Measurements from ENCODE around the gene DLGAP5.

DLGAP5 gene

GRCh38 chr14:55180006-55180405, 11.4 kb downstream of the DLGAP5 start:
- no peak for DNase-seq

DNA sequence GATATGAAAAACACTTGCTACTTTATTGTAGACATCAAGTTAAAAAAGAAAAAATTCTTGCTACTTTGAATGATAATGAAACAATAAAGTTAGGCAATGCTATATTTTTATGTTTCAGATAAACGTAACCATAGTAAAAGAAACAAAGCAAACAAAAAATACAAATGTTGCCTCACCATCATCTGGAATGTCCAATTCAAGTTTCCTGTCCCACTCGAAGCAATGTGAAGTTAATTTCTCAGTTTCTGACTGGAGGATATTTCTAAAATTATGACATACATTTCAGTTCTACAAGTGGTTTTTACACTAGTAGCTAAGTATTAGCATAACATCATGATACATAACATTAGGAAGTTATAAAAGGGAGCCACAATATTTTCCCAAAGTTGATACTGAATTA, 20.9 kb downstream of the DLGAP5 start:
- DNase-seq = no peak

DNA sequence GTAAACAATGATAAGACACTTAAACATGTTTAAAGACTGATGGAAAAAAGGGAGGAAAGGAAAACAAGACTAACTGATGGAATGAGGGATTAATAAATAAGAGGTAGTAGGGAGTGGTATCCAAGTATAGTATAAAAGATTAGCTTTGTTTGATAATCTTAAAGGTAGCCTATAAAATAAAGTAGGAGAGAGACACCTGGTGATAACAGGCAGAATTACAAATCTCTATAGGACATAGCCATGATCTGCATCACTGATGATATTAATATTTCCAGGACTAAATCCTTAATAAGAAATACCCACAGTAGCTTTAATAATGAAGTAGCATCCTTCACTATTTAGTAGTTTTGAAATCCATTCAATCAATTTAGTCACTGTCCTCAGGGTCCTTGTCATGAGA, 30.4 kb downstream of the DLGAP5 start:
- DNase-seq = peak; percentile 54

- no peak for DNase-seq
Observed at GRCh38 chr14:55158412-55158811, 33.0 kb downstream of the DLGAP5 start.

DNA sequence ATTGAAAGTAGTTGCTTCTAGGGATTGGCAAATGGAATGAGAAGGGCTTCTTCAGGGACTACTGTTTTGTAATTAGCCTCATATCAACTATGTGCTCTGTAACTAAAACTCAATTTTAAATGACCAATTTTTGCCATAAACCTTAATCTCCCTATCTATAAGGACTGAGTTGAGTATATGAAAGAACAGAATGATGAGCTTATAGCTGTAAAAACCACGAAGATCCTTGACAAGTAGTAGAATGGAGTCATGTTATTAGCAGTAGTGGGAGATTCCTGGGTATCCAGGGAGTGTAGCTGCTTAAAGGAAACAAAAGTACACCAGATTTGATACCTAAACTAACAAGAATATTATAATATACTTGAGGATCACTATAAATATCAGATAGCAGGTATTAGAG, 34.3 kb downstream of the DLGAP5 start:
- no peak for DNase-seq

DNA sequence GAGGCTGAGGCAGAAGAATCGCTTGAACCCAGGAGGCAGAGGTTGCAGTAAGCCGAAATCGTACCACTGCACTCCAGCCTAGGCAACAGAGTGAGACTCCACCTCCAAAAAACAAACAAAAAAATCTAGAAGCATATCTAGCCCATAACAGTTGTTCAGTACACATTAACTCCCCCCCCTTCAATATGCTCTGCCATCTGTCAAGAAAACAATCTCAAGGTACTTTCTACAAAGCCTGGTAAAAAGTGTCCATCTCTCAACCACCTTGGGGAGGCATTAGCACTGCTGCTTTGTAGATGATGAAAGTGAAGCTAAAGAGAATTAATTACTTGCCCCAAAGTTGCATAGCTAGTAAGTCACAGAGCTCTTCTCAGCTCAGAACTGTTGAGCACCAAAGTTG, 37.4 kb downstream of the DLGAP5 start:
- DNase-seq = no peak

- DNase-seq = no peak
Observed at GRCh38 chr14:55152052-55152753, 39.2 kb downstream of the DLGAP5 start.

DNA sequence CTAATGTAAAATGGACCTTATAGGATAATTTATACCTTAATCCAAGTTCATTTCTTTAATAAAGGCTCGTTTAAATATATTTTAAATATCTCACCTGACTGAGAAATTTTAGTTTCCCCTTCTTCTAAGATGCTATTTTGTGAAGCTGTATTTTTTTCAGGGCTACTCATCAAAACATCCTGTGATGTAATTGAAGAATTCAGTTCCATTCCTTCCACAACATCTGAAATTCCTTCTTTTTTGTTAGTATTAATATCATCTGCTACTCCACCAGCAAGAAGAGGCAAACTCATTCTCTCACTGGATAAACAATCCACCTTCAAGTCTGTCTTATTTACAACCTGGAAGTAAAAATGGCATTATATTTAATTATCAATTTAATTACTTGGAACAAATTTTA, 39.8 kb downstream of the DLGAP5 start:
- no peak for DNase-seq

GRCh38 chr14:55146425-55146824, 45.0 kb downstream of the DLGAP5 start:
- DNase-seq = no peak

DNA sequence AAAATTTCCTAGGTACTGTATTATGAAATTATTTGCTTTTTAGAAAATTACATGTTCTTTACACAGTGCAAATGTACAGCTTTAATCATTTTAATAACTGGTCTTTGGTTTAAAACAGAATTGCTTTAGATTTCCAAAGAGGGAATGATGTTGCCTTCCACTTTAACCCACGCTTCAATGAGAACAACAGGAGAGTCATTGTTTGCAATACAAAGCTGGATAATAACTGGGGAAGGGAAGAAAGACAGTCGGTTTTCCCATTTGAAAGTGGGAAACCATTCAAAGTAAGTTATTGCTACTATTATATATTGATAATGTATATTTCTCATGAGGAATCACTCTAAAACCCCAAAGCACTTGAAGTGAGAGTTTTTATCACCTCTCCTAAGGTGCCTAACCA, 48.9 kb downstream of the DLGAP5 start:
- DNase-seq = no peak

- no peak for DNase-seq
Observed at GRCh38 chr14:55141825-55142224, 49.6 kb downstream of the DLGAP5 start.

GRCh38 chr14:55139696-55140509, 51.5 kb downstream of the DLGAP5 start:
- DNase-seq = no peak

DNA sequence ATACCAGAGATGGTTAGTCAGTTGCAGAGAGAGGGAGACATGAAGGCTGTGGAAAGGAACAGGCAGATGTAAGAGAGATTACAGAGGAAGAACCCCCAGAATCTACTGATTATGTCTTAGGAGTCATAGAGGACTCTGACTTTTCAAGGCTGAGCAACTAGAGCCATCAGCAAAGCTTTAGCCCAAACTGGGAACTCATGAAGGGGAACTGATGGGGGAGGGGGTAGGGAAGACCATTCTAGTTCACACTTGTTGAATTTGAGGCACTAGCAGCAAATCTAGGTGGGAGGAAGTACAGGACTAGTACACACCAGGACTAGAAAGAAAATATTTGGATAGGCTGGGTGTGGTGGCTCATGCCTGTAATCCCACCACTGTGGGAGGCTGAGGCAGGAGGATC, 52.2 kb downstream of the DLGAP5 start:
- DNase-seq = no peak

DNA sequence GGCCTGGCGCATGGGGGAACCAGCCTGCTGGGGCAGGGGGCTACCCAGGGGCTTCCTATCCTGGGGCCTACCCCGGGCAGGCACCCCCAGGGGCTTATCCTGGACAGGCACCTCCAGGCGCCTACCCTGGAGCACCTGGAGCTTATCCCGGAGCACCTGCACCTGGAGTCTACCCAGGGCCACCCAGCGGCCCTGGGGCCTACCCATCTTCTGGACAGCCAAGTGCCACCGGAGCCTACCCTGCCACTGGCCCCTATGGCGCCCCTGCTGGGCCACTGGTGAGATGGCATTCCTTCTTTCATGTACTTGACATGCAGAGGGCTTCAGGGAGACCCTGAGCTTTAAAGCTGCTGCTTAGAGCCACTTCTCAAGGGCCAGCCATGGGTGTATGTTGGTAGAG, 53.3 kb downstream of the DLGAP5 start:
- no peak for DNase-seq

DNA sequence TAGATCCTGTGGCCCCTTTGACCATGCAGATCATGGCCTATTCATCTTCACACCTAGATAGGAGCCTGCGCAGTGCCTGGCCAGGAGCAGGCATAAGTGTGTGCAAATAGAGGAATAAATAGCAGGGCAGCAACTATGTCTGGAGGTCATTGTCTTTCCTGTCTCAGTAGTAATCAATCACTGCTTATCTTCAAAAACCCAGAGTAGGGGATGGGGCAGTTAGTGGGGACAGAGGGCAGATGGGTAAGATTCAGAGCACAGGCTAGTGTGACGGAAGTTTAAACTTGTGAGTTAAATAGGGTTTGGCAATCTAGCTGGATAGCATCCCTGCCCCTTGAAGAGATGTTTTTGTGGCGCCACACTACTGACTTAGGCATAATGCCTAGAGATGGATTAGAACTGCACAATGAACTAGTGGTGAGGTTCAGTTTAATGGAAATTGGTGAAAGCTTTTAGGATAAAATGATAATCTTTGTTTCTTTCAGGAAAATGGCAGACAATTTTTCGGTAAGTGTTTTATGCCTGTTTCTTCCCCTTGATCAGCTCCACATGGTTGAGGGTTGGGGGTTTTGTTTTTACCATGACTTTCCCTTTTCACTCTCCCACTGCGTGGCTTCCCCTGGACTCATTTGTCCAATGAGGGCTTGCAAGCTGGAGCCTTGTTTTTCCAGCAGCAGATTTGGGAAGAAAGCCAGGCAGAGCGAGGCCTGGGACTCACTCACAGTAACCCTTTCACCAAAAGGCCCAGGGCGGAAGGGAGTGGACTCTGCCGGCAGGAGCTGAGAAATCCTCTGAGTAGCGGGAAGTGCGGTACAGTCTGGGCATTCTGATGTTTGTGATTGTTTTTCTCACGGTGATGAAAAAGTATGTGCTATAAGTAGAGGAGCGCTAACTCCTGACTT, 54.2 kb downstream of the DLGAP5 start:
- no peak for DNase-seq

GRCh38 chr14:55136241-55136640, 55.1 kb downstream of the DLGAP5 start:
- DNase-seq = no peak

DNA sequence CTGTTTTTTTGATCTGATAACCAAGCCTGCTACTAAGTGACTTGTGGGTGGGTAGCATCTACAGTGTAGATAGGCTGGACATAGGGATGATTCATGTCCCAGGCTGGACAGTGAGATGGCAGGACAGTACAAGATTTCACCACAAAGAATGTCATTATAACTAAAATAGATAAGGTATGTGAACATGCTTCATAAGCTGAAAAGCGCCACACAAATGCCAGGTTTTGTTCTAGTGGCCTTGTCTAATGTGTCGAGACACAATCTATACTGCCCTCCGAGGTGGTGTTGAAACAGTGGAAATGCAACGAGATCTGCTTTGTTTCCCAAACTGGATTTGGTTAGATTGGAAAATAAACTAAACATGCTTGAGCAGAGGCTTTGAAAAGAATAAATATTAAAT, 58.0 kb downstream of the DLGAP5 start:
- no peak for DNase-seq

DNA sequence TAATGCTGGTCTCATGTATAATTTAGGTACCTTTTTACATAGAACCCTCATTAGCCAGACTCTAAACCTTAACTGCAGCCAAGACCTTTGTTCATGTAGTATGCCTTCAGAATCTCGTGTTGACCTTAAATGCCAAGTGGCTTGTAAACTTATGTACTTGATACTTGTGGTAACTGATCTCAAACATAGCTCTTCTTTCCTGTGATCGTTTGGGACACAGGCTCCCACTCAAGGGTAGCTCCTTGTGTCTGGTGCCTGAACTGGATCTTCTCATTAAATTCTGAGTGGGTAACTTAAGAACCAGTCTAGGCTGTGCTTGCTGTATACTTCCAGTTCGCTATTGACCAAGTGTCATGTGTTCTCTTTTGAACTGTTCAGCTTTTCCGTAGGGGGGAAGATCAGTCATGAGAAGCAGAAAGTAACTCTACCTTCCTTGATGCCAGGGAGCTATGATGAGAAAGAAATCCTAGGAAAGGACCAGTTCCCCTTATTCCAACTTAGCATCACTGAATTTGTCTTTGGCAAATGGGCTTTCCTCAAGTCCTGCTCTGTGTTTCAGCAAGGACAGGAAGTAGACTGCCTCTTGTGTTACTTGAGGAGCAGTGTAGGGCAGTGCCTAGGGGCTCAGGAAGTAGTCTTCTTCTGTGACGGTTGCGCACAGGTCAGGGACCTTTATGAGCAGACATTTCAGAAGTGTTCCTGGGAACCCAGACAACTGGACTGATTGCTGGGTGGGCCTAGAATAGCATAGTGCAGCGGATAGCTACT, 59.8 kb downstream of the DLGAP5 start:
- no peak for DNase-seq

DNA sequence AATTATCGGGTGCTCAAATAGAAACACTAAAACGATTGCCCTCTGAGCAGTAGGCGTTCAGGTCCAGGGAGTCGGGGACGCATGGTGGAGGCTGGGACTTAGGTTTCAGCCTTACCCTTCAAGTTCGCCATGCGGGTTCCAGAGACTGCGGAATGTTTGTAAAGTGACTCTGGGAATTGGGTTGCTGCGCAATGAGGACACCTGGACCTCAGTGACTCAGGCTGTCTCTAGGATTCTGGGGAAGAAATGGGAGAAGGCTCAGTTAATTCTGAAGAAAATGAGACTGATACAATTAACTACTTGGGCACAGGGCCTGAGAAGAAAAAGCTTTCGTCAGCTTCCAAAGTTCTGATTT, 61.2 kb downstream of the DLGAP5 start:
- DNase-seq = no peak

- DNase-seq = peak; percentile 14
Observed at GRCh38 chr14:55129428-55130195, 61.8 kb downstream of the DLGAP5 start.

DNA sequence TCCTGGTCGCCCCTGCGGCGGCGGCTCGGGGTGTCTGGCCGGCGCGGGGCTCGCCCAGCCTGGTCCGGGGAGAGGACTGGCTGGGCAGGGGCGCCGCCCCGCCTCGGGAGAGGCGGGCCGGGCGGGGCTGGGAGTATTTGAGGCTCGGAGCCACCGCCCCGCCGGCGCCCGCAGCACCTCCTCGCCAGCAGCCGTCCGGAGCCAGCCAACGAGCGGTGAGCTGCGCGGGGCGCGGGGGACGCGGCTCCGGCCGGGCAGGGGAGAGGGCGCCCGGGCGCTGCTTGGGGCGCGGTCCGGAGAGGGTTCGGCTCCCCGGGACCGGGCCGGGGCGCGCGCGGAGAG, 62.3 kb downstream of the DLGAP5 start, which contains the start of gene LGALS3:
Gene LGALS3 (plus strand): TSS at position 167 of the 342 bp plus-strand sequence. CDS start 8,122 bp downstream, outside the sequence.
- DNase-seq = no peak
